Bronchus fibroblast of lung (primary cell): ENCODE data around the gene FTSJ1. TPM values are rescaled to one million over a fixed set of nuclear protein-coding genes. Genes with fewer than 3 reads are reported as not detected.

ENCODE experiments used
- total RNA-seq: library from RNA; depleted of rRNA; stranded (reverse); fragments of >200 nt; gene quantifications from 2 replicates; pipeline ENCODE4 v1.2.3, GENCODE V29; 2015

The FTSJ1 gene, protein sequence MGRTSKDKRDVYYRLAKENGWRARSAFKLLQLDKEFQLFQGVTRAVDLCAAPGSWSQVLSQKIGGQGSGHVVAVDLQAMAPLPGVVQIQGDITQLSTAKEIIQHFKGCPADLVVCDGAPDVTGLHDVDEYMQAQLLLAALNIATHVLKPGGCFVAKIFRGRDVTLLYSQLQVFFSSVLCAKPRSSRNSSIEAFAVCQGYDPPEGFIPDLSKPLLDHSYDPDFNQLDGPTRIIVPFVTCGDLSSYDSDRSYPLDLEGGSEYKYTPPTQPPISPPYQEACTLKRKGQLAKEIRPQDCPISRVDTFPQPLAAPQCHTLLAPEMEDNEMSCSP
- 82.4 and 98.2 TPM in 2 replicates for total RNA-seq

DNA sequence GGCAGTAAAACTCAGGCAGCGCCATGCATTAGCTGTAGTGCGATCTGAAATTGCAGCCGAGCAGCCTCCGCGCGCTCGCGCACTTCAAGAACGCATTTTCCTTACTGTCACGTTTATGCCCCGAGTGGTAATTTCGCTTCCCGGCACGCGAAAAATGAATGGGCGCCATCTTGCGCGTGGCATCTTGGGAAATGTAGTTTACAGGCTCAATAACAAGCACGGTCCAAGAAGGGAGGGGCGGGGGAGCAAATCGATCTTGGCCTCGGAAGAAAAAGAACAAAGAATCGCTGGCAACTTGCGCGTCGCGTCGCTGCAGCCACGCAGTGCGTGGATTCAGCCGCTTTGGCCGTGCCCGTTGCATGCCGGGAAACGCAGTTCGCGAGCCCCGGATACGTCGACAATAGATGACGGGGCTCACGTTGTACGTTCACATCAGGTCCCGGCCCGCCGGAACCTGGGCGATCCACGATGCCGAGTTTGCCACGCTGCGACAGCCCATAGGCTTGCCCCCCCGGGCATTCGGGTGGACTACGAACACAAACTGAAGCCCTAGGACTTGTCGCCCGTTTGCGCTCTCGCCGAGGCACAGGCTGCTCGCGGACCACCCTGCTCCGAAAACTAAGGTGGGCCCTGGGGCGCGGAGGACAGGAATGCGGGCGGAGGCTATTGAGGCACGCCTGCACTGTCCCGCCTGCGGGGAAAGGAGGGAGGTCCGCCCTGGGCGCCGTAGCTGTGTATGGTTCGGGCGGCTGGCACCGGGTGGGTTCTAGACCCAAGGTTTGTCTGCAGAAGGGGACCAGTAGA is at the start of gene FTSJ1:
FTSJ1 (plus strand) TSS at position 426 of the 804 bp plus-strand sequence. CDS start 1,849 bp downstream, outside the sequence.

DNA sequence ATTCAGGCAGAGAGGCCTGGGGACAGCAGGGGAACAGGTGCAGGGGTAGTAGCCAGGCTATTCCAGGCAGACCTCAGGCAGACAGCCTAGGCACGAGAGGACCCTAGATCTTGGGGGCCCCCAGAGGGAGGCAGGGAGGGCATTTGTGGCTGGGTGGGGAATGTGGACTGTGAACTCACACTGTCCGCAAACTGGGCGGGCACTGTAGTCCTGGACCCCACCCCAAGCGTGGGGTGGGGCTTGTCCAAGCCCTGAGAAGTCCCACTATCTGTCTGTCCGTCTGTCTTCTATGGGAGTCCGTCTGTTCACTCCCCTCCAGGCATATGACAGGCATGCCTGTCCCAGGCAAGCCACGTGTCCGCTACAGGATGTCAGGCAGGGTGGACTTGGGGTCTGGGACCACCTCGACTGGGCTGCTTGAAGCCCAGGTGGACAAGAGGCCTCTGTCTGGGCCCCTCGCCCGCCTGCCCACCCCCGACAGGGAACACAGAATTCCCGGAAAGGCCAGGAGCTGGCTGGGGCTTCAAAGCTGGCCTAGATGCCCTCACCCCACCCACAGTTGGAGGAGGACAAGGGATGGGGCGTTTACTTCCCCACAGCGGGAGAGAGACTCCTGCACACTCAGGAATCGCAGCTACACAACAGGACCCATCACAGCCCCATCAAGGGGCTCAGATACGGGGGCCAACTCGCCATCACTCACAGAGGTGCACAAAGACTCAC is 5.7 kb upstream of the FTSJ1 start, which contains the start of gene SLC38A5:
SLC38A5 (minus strand) TSS at position 151 of the 723 bp plus-strand sequence. CDS start 2,336 bp downstream, outside the sequence.

GRCh38 chrX:48508400-48509244 is 32.6 kb downstream of the FTSJ1 start, which contains the start of gene PORCN:
PORCN (plus strand) TSS chrX:48508992; CDS start chrX:48509821, 829 bp downstream.

GRCh38 chrX:48521353-48522243 is 45.6 kb downstream of the FTSJ1 start, which contains the start of gene EBP:
EBP (plus strand) TSS chrX:48521808; CDS start chrX:48523772, 1,964 bp downstream.

Other genes starting within 250 kb of the FTSJ1 start
- gene SSX1, start 220.8 kb upstream of the FTSJ1 start, total RNA-seq = not detected in 2 replicates
- gene SSX3, start 119.5 kb upstream of the FTSJ1 start, total RNA-seq = not detected in 2 replicates
- not detected in 2 replicates for gene SSX4, start 92.7 kb upstream of the FTSJ1 start, total RNA-seq
- not detected in 2 replicates for gene SSX4B, start 64.2 kb upstream of the FTSJ1 start, total RNA-seq
- gene SLC38A5, start 5.9 kb upstream of the FTSJ1 start, total RNA-seq = 57.7 and 63.6 TPM in 2 replicates
- gene PORCN, start 32.8 kb downstream of the FTSJ1 start, total RNA-seq = 11.8 and 19.2 TPM in 2 replicates
- 254 and 300 TPM in 2 replicates for gene EBP, start 45.6 kb downstream of the FTSJ1 start, total RNA-seq
- 10.1 and 10.3 TPM in 2 replicates for gene TBC1D25, start 63.5 kb downstream of the FTSJ1 start, total RNA-seq
- gene RBM3, start 98.3 kb downstream of the FTSJ1 start, total RNA-seq = 250 and 253 TPM in 2 replicates
- gene WDR13, start 121.3 kb downstream of the FTSJ1 start, total RNA-seq = 131 and 149 TPM in 2 replicates
- gene WAS, start 207.6 kb downstream of the FTSJ1 start, total RNA-seq = 0.17 and 0.89 TPM in 2 replicates
- gene SUV39H1, start 220.5 kb downstream of the FTSJ1 start, total RNA-seq = 21.7 and 23.6 TPM in 2 replicates